ENCODE data around the gene RBPJ.

The RBPJ gene

GRCh38 chr4:26372076-26372475 is 51.3 kb downstream of the RBPJ start:
- no peak overlapping the region for H3K4me3 ChIP-seq (ENCODE audit: low read depth, low read length)
- TF ChIP-seq, protein P1, sequence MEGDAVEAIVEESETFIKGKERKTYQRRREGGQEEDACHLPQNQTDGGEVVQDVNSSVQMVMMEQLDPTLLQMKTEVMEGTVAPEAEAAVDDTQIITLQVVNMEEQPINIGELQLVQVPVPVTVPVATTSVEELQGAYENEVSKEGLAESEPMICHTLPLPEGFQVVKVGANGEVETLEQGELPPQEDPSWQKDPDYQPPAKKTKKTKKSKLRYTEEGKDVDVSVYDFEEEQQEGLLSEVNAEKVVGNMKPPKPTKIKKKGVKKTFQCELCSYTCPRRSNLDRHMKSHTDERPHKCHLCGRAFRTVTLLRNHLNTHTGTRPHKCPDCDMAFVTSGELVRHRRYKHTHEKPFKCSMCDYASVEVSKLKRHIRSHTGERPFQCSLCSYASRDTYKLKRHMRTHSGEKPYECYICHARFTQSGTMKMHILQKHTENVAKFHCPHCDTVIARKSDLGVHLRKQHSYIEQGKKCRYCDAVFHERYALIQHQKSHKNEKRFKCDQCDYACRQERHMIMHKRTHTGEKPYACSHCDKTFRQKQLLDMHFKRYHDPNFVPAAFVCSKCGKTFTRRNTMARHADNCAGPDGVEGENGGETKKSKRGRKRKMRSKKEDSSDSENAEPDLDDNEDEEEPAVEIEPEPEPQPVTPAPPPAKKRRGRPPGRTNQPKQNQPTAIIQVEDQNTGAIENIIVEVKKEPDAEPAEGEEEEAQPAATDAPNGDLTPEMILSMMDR (IDR thresholded peaks at IDR 0.05; ENCODE audit: low read depth, low read length, missing control alignments), result no peak
- no peak for DNase-seq (ENCODE audit: low read depth)

DNA sequence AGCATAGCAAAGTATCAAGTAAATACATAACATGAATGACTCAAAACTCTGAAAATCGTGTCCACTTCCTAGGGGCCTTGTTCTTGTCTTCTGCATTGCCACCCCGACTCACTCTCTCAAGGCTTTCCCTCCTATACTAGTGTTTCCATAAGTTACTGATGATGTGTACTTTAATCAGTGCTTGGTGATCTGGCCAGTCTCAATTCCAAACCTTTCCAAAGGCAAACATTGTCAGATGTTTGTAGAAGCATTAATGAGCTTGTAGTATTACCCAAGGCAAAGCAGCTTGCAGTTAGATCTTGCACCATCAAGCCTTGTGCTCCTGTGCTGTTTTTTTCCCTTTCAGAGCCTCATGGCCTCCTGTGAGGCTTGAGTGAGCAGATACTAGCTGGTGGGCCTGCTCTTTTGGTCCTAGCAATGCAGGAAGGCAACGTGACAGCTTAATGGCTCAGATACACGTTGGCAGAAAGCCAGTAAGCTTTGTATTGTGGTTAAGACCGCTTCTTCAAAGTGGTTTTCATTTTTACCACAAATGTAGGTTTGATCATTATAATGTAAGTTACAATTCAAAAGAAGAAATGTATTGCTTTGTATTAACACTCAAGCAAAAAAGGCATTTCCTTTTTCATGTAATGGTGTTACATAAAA is 51.8 kb downstream of the RBPJ start:
- no peak overlapping the region for H3K4me3 ChIP-seq (ENCODE audit: low read depth, low read length)
- DNase-seq (ENCODE audit: low read depth), result peak; percentile 72
- TF ChIP-seq, protein P1 (IDR thresholded peaks at IDR 0.05; ENCODE audit: low read depth, low read length, missing control alignments), result no peak

DNA sequence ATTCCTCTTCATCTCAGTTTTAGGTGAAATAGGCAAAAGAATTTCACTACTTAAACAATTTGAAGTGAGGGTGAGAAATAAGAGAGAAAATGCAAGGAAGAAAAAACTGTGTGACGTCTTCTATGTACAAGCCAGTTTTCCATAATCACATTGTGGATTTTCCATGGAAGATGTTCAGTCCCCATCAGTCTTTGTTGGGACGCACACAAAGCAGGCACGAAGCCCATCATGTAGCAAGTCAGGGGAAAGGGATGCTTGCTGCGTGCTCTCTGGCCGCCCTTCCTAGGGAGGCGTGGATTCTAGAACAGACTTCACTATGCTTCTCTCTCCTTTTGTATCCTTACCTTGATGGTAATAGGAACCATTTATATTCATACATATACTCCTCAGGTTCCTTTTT is 54.7 kb downstream of the RBPJ start:
- no peak overlapping the region for H3K4me3 ChIP-seq (ENCODE audit: low read depth, low read length)
- TF ChIP-seq, protein P1 (IDR thresholded peaks at IDR 0.05; ENCODE audit: low read depth, low read length, missing control alignments), result no peak
- DNase-seq (ENCODE audit: low read depth), result no peak

DNA sequence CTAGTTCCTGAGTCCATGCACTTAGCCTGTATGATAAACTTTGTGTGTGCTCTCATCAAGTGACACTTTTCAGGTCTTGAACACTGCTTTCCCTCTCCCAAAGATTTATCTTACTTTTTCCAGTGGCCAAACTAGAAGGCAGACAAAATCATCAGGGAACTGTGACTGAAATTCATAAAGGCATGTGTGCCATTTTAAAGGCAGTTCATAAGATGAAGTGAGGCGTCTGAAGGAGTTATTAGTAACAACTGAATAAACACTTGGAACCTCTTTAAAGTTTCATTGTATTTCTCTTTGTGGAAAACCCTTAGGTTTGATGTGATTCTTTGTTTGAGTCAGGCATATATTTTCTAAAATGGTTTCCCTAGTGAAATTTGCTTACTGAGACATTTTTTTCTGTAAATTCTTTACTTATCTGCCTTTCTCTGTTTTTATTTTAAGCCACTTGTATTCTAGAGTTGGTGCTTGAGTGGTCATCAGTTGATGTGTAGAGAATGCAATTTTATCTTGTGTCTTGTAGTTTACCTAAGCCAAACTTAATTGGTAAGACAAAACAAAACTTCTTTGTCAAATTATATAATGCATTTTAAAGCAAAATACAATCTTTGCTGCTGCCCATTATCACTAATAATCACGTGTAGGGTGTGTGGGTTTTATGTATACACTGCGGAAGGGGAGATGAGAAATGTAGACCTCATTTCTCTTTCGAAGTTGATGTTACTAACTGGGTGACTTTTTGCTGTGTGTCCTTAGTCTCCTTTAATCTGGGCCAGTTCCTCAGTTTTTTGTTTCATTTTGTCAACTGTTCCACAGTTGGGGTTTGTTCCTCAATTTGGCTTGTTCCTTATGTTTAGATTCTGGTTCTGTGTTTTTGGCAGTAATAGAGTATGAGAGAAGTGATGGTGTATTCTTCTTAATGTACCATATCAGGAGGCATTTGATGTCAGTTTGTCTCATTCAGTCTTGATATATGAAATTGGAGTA is 56.8 kb downstream of the RBPJ start:
- DNase-seq (ENCODE audit: low read depth), result no peak
- no peak overlapping the region for H3K4me3 ChIP-seq (ENCODE audit: low read depth, low read length)
- TF ChIP-seq, protein P1 (IDR thresholded peaks at IDR 0.05; ENCODE audit: low read depth, low read length, missing control alignments), result no peak

DNA sequence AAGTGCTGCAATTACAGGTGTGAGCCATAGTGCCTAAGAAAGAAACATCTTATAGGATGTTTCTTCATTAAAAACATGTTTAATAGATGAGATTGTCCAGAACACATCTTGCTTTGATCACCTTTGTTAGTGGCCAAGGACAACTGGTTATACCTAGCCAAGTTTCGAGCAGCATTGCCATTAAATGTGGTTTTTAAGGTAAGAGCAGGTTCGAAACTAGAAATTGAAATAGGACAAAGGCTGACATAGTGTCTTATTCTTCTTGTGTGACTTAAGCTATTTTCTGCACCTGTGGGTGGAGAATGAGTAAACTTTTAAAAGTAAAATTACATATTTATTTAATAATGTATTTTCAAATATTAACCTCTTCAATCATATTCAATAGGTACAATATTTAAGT is 59.0 kb downstream of the RBPJ start:
- no peak for DNase-seq (ENCODE audit: low read depth)
- H3K4me3 ChIP-seq (ENCODE audit: low read depth, low read length), result no peak overlapping the region
- TF ChIP-seq, protein P1 (IDR thresholded peaks at IDR 0.05; ENCODE audit: low read depth, low read length, missing control alignments), result no peak

DNA sequence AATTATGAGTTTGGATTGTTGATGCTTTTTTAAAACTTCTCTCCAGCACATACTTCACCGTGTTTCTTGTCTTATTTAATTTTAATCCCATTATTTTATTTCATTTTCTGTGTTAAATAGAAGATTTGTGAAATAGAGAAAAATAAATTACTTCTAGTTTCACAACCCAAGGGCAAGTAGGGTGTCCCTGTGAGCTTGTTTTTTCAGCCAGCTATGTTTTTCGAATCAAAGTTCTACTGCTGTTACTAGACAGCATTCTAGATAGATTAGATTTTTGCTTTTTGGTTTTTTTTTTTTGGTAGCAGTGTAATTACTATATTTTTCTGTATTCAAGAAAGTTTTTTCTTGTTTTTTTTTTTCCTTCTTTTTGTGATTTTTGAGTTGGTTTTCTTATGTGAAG is 59.9 kb downstream of the RBPJ start:
- no peak for DNase-seq (ENCODE audit: low read depth)
- TF ChIP-seq, protein P1 (IDR thresholded peaks at IDR 0.05; ENCODE audit: low read depth, low read length, missing control alignments), result no peak
- no peak overlapping the region for H3K4me3 ChIP-seq (ENCODE audit: low read depth, low read length)

All from GM12864 (cell line).